Liver (tissue), 9 donors: ENCODE results near the gene LHFPL3. TPM values are rescaled to one million over a fixed set of nuclear protein-coding genes. Genes with fewer than 3 reads are reported as not detected.
A peak's percentile ranks its signal among the peaks of the same experiment; 100 is the strongest.

Experiments used
- DNase-seq: peaks from one replicate; pipeline ENCODE4 v3.0.0-alpha.2; 2017; ENCODE audit warnings: low spot score
- H3K27ac ChIP-seq, 2 donors: one replicate each; pipeline ENCODE4 v1.7.0; 2013; ENCODE audit warnings: inconsistent platforms in 2 of 2, low read length in 2 of 2, control low read depth in 1 of 2, low read depth in 1 of 2, mild to moderate bottlenecking in 1 of 2
- H3K27me3 ChIP-seq, 4 donors: one replicate each; pipeline versions ENCODE4 v1.6.1 to v1.7.0; 2013; ENCODE audit warnings: low read length in 3 of 4, inconsistent platforms in 1 of 4, mild to moderate bottlenecking in 1 of 4, moderate library complexity in 1 of 4; ENCODE audit not compliant: control insufficient read depth in 4 of 4, insufficient read depth in 4 of 4
- H3K36me3 ChIP-seq, 4 donors: one replicate each; pipeline versions ENCODE4 v1.6.1 to v1.7.0; 2013; ENCODE audit warnings: low read length in 3 of 4, mild to moderate bottlenecking in 3 of 4, low read depth in 1 of 4, moderate library complexity in 1 of 4; ENCODE audit not compliant: control insufficient read depth in 4 of 4, insufficient read depth in 3 of 4
- H3K4me1 ChIP-seq, 4 donors: one replicate each; pipeline versions ENCODE4 v1.6.1 to v1.7.0; 2013; ENCODE audit warnings: low read length in 3 of 4, mild to moderate bottlenecking in 3 of 4, moderate library complexity in 1 of 4; ENCODE audit not compliant: control insufficient read depth in 4 of 4, insufficient read depth in 4 of 4
- H3K4me3 ChIP-seq, 3 donors: one replicate each; pipeline versions ENCODE4 v1.6.1 to v1.7.0; 2013; ENCODE audit warnings: low read length in 3 of 3, control low read depth in 1 of 3, low read depth in 1 of 3, mild to moderate bottlenecking in 1 of 3
- H3K9ac ChIP-seq, 2 donors: one replicate each; pipeline ENCODE4 v1.7.0; 2013; ENCODE audit warnings: low read length in 2 of 2, mild to moderate bottlenecking in 2 of 2, moderate library complexity in 2 of 2, control low read depth in 1 of 2, low read depth in 1 of 2
- H3K9me3 ChIP-seq, 4 donors: one replicate each; pipeline versions ENCODE4 v1.6.1 to v1.7.0; 2013; ENCODE audit warnings: low read length in 3 of 4; ENCODE audit not compliant: control insufficient read depth in 4 of 4
- ATF3 ChIP-seq: IDR thresholded peaks from 2 replicates; pipeline ENCODE4 v1.6.1; 2016; ENCODE audit warnings: antibody characterized with exemption
- FOXA1 ChIP-seq: IDR thresholded peaks from 2 replicates; pipeline ENCODE4 v1.6.1; 2016; ENCODE audit warnings: antibody characterized with exemption
- GABPA ChIP-seq, 2 donors: IDR thresholded peaks in 1 of 2; conservative IDR thresholded peaks in 1 of 2; 2 replicates each; pipeline ENCODE4 v1.6.1; 2016; ENCODE audit warnings: antibody characterized with exemption in 2 of 2, mild to moderate bottlenecking in 1 of 2, moderate library complexity in 1 of 2
- HNF4A ChIP-seq, 2 donors: conservative IDR thresholded peaks; 2 replicates each; pipeline ENCODE4 v1.6.1; 2016; ENCODE audit warnings: antibody characterized with exemption in 2 of 2, mild to moderate bottlenecking in 2 of 2
- JUND ChIP-seq, 2 donors: IDR thresholded peaks; 2 replicates each; pipeline ENCODE4 v1.6.1; 2016; ENCODE audit warnings: antibody characterized with exemption in 2 of 2
- NR2F2 ChIP-seq: IDR thresholded peaks from 2 replicates; pipeline ENCODE4 v1.6.1; 2016; ENCODE audit warnings: antibody characterized with exemption
- REST ChIP-seq: IDR thresholded peaks from 2 replicates; pipeline ENCODE4 v1.6.1; 2016; ENCODE audit warnings: antibody characterized with exemption, mild to moderate bottlenecking
- RXRA ChIP-seq, 2 donors: IDR thresholded peaks; 2 replicates each; pipeline ENCODE4 v1.6.1; 2017 to 2018; ENCODE audit warnings: antibody characterized with exemption in 2 of 2, mild to moderate bottlenecking in 1 of 2
- SP1 ChIP-seq: IDR thresholded peaks from 2 replicates; pipeline ENCODE4 v1.6.1; 2018; ENCODE audit warnings: antibody characterized with exemption, mild to moderate bottlenecking
- TAF1 ChIP-seq: conservative IDR thresholded peaks from 2 replicates; pipeline ENCODE4 v1.6.1; 2016; ENCODE audit warnings: antibody characterized with exemption, mild to moderate bottlenecking
- WGBS: extraction: QIAGEN DNeasy Blood & Tissue Kit; methylation state at CpG from one replicate; pipeline ENCODE4 v1.1.7; 2013; 5-methylcytosine and 5-hydroxymethylcytosine counted together
- polyA plus RNA-seq, 2 donors: library from polyadenylated mRNA; stranded (reverse) in 1 of 2; unstranded in 1 of 2; fragments of 200-250 nt in 1 of 2; fragments of >200 nt in 1 of 2; fragmentation: Nextera tagmentation in 1 of 2; extraction: Ambion mirVana in 1 of 2; gene quantifications; one replicate each; pipeline versions ENCODE4 v1.2.1 to v1.2.3, GENCODE V29; 2013 to 2015
- total RNA-seq, 2 donors: library from RNA; depleted of rRNA; stranded (reverse); fragments of >200 nt; gene quantifications; one replicate each; pipeline ENCODE4 v1.2.3, GENCODE V29; 2014
- donor health status: healthy.
- donor health status: healthy.
- donor health status: healthy.
- donor health status: healthy.
- donor health status: healthy.

Gene LHFPL3
- total and polyA plus RNA-seq, 4 donors: not detected

- no peak overlapping the region for H3K9ac ChIP-seq
These were observed 492.6 kb downstream of the LHFPL3 start for GRCh38 chr7:104820836-104821535.

GRCh38 chr7:104823177-104823576 is 494.8 kb downstream of the LHFPL3 start:
- no peak for DNase-seq
- WGBS: 98% methylated on average over 2 of the region's 2 CpGs
- H3K36me3 ChIP-seq: no peaks in the 10 kb centered on the region
- H3K4me1 ChIP-seq: no peaks in the 10 kb centered on the region
- H3K27ac ChIP-seq: no peak overlapping the region
- no peak overlapping the region for H3K9ac ChIP-seq
- no peaks in the 10 kb centered on the region for H3K9me3 ChIP-seq
- no peak for TF ChIP-seq GABPA (IDR thresholded peaks at IDR 0.05 in 1 of 2, conservative IDR thresholded peaks at IDR 0.05 in 1 of 2)
- TF ChIP-seq SP1: no peak
- TF ChIP-seq RXRA (IDR thresholded peaks at IDR 0.05): no peak
- TF ChIP-seq HNF4A (conservative IDR thresholded peaks at IDR 0.05): no peak
- no peak for TF ChIP-seq JUND (IDR thresholded peaks at IDR 0.05)
- TF ChIP-seq ATF3: no peak
- TF ChIP-seq NR2F2: no peak
- H3K27me3 ChIP-seq: no peaks in the 10 kb centered on the region
- H3K4me3 ChIP-seq: no peak overlapping the region

More at GRCh38 chr7:104820836-104821535, 492.6 kb downstream of the LHFPL3 start:
- DNase-seq: no peak
- H3K36me3 ChIP-seq: no peaks in the 10 kb centered on the region
- WGBS: 65% methylated on average over 10 of the region's 10 CpGs
- TF ChIP-seq TAF1: no peak
- no peak for TF ChIP-seq GABPA (IDR thresholded peaks at IDR 0.05 in 1 of 2, conservative IDR thresholded peaks at IDR 0.05 in 1 of 2)
- no peak for TF ChIP-seq FOXA1
- TF ChIP-seq ATF3: no peak
- no peak for TF ChIP-seq RXRA (IDR thresholded peaks at IDR 0.05)
- H3K9me3 ChIP-seq: no peaks in the 10 kb centered on the region
- H3K4me3 ChIP-seq: no peak overlapping the region
- no peaks in the 10 kb centered on the region for H3K4me1 ChIP-seq
- peaks cover 0 to 2% (median 0%) of the 10 kb centered on the region in 4 donors for H3K27me3 ChIP-seq
- H3K27ac ChIP-seq: no peak overlapping the region

GRCh38 chr7:104825099-104825498 is 496.7 kb downstream of the LHFPL3 start:
- H3K9me3 ChIP-seq: no peaks in the 10 kb centered on the region
- no peak overlapping the region for H3K4me3 ChIP-seq
- H3K36me3 ChIP-seq: no peaks in the 10 kb centered on the region
- no peaks in the 10 kb centered on the region for H3K27me3 ChIP-seq
- TF ChIP-seq REST: peak; percentile 21
- no peak for TF ChIP-seq GABPA (IDR thresholded peaks at IDR 0.05 in 1 of 2, conservative IDR thresholded peaks at IDR 0.05 in 1 of 2)
- no peak for DNase-seq
- no peak overlapping the region for H3K27ac ChIP-seq
- no peaks in the 10 kb centered on the region for H3K4me1 ChIP-seq
- no peak overlapping the region for H3K9ac ChIP-seq
